Duodenal mucosa (tissue), 2 donors: ENCODE measurements around the gene RERE.

ENCODE experiments used
- H3K27ac ChIP-seq: one replicate; pipeline ENCODE4 v1.7.0; 2013; ENCODE audit warnings: low read depth, low read length
- H3K27me3 ChIP-seq, 2 donors: one replicate each; pipeline ENCODE4 v1.7.0; 2013; ENCODE audit warnings: low read length in 2 of 2, control low read depth in 1 of 2; ENCODE audit not compliant: insufficient read depth in 2 of 2, control insufficient read depth in 1 of 2
- H3K36me3 ChIP-seq, 2 donors: one replicate each; pipeline ENCODE4 v1.7.0; 2013; ENCODE audit warnings: low read length in 2 of 2, control low read depth in 1 of 2; ENCODE audit not compliant: insufficient read depth in 2 of 2, control insufficient read depth in 1 of 2
- H3K4me1 ChIP-seq, 2 donors: one replicate each; pipeline ENCODE4 v1.7.0; 2013; ENCODE audit warnings: low read length in 2 of 2, control low read depth in 1 of 2; ENCODE audit not compliant: insufficient read depth in 2 of 2, control insufficient read depth in 1 of 2
- H3K4me3 ChIP-seq, 2 donors: one replicate each; pipeline ENCODE4 v1.7.0; 2013; ENCODE audit warnings: low read length in 2 of 2, low read depth in 1 of 2
- H3K9ac ChIP-seq, 2 donors: one replicate each; pipeline ENCODE4 v1.7.0; 2013; ENCODE audit warnings: low read length in 2 of 2, low read depth in 1 of 2
- H3K9me3 ChIP-seq, 2 donors: one replicate each; pipeline ENCODE4 v1.7.0; 2013; ENCODE audit warnings: low read length in 2 of 2, control low read depth in 1 of 2; ENCODE audit not compliant: control insufficient read depth in 1 of 2

RERE gene

GRCh38 chr1:8342325-8342724, 475.1 kb downstream of the RERE start:
- Histone ChIP-seq H3K9me3 (no peaks in the 10 kb centered on the region), H3K27ac (no peak overlapping the region), H3K36me3 (no peaks in the 10 kb centered on the region), H3K4me3 (no peak overlapping the region), H3K4me1 (no peaks in the 10 kb centered on the region), H3K27me3 (no peaks in the 10 kb centered on the region), H3K9ac (no peak overlapping the region)

GRCh38 chr1:8340448-8340847, 477.0 kb downstream of the RERE start:
- Histone ChIP-seq H3K27ac (no peak overlapping the region), H3K4me3 (no peak overlapping the region), H3K9me3 (no peaks in the 10 kb centered on the region), H3K9ac (no peak overlapping the region), H3K36me3 (no peaks in the 10 kb centered on the region), H3K27me3 (no peaks in the 10 kb centered on the region), H3K4me1 (no peaks in the 10 kb centered on the region)

- H3K36me3 ChIP-seq, result no peaks in the 10 kb centered on the region
- H3K27me3 ChIP-seq, result no peaks in the 10 kb centered on the region
- no peak overlapping the region for H3K9ac ChIP-seq
- no peak overlapping the region for H3K27ac ChIP-seq
- no peaks in the 10 kb centered on the region for H3K9me3 ChIP-seq
- no peaks in the 10 kb centered on the region for H3K4me1 ChIP-seq
- H3K4me3 ChIP-seq, result no peak overlapping the region
Observed at GRCh38 chr1:8339203-8339600, 478.2 kb downstream of the RERE start.

- Histone ChIP-seq H3K4me3 (no peak overlapping the region), H3K4me1 (no peaks in the 10 kb centered on the region), H3K9me3 (no peaks in the 10 kb centered on the region), H3K36me3 (no peaks in the 10 kb centered on the region), H3K27ac (no peak overlapping the region), H3K27me3 (no peaks in the 10 kb centered on the region), H3K9ac (no peak overlapping the region)
Observed at GRCh38 chr1:8338526-8339202, 478.8 kb downstream of the RERE start.

DNA sequence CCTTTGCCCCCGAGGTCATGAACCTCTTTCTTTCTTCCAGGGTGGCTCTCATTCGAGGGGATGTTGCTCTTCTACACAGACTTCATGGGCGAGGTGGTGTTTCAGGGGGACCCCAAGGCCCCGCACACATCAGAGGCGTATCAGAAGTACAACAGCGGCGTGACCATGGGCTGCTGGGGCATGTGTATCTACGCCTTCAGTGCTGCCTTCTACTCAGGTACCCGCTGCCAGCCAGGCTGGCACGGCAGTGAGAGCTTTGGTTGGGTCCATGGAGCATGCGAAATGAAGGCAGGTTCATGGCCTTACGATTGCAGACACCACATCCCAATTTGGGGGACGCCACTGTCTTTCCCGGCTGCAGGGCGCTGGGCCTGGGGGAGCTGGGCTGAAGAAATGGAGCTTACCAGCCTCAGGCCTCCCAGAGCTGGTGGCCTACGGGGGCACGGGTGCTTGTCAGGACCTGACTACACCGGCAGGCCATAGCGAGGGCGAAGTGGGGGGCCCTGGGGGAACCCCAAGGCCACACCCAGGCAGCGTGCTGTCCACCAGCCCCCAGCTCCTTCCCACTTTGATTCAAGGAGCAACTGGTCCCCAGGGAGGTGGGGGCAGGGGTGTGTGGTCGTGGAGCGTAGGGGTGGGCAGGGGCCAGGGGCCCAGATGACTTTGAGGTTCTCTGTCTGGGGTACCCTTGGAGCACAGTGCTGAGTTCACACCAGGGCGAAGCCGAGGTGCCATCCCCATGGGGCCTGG, 479.5 kb downstream of the RERE start:
- H3K36me3 ChIP-seq, result no peaks in the 10 kb centered on the region

GRCh38 chr1:8335246-8335645, 482.2 kb downstream of the RERE start:
- H3K9me3 ChIP-seq, result no peaks in the 10 kb centered on the region
- H3K27ac ChIP-seq, result no peak overlapping the region
- no peaks in the 10 kb centered on the region for H3K27me3 ChIP-seq
- H3K36me3 ChIP-seq, result no peaks in the 10 kb centered on the region
- H3K4me1 ChIP-seq, result no peaks in the 10 kb centered on the region
- no peak overlapping the region for H3K4me3 ChIP-seq
- no peak overlapping the region for H3K9ac ChIP-seq

More for the DNA sequence above, 479.5 kb downstream of the RERE start:
- Histone ChIP-seq H3K9ac (no peak overlapping the region), H3K9me3 (no peaks in the 10 kb centered on the region), H3K27ac (no peak overlapping the region), H3K27me3 (no peaks in the 10 kb centered on the region), H3K4me3 (no peak overlapping the region), H3K4me1 (no peaks in the 10 kb centered on the region)

DNA sequence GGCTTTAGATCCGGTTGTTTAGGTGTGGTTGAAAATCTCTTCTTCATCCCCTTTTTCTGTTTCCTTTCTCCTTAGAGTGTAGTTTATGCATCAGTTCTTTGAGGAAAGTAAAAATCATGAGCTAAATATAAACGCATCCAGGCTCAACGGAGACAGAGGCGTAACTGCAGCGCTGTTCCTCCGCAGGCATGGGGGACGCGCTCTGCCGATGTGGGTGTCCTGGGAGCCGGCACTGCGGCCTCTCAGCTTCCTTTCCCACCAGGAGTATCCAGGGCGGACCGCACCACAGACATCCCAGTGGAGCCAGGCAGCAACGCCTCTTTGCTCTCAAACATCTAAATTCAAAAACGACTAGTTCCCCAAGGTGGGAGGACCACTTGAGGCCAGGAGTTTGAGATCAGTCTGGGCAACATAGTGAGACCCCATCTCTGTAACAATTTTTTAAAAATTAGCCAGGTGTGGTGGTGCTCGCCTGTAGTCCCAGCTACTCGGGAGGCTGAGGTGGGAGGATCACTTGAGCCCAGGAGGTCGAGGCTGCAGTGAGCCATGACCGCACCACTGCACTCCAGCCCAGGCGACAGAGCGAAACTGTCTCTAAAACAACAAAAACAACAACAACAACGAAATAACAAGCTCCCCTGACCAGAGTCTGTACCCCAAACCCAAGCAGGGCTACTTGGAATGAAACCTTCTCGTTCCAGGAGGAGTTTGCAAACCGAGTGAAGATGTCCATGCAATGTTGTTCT, 483.2 kb downstream of the RERE start:
- no peak overlapping the region for H3K4me3 ChIP-seq
- H3K27me3 ChIP-seq, result no peaks in the 10 kb centered on the region
- no peak overlapping the region for H3K9ac ChIP-seq
- no peak overlapping the region for H3K27ac ChIP-seq
- no peaks in the 10 kb centered on the region for H3K4me1 ChIP-seq
- H3K9me3 ChIP-seq, result no peaks in the 10 kb centered on the region
- H3K36me3 ChIP-seq, result no peaks in the 10 kb centered on the region

DNA sequence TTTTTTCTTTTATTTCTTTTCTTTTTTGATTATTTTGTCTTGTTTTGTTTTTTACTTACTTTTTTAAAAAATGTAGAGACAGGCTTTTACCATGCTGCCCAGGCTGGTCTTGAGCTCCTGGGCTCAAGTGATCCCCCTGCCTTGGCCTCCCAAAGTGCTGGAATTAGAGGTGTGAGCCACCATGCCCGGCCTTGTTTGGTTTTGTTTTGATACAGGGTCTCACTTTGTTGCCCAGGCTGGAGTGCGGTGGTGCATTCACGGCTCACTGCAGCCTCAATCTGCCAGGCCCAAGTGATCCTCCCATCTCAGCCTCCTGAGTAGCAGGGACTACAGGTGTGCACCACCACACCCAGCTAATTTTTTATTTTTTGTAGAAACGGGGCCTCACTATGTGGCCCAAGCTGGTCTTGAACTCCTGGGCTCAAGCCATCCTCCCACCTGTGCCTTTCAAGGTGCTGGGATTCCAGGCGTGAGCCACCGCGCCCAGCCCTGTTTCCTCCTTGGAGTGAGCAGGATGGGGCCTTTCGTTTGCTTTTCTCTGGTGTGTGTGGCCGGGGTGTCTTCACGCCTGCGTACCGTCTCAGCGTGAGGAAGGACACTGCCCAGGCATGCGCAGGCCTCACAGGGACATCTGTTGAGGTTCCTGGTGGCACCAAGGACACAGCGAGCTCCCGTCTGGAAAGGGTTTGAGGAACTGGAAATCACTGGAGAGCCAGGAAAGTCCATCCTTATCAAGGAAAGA, 484.0 kb downstream of the RERE start:
- no peak overlapping the region for H3K4me3 ChIP-seq
- H3K9ac ChIP-seq, result no peak overlapping the region

DNA sequence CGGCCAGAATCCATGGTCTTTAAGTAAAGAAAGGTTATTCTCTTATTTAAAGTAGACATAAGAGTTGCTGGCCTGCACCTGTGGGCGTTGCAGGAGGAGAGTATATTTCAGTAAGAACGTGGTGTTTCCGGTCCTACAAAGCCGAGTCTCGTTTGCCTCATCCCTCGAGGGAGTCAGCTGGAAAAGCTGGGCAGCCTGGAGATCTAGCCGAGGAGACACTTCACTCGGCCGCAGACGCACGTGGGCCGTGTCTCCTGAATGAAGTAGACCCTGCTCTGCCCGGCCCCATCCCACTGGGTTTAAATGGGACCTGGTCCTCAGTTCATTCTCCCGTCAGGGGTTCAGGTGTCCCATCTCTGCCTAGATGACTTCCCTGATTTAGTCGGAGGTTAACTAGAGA, 484.6 kb downstream of the RERE start:
- H3K4me3 ChIP-seq, result no peak overlapping the region
- no peak overlapping the region for H3K9ac ChIP-seq
- H3K36me3 ChIP-seq, result no peaks in the 10 kb centered on the region
- no peaks in the 10 kb centered on the region for H3K4me1 ChIP-seq
- H3K9me3 ChIP-seq, result no peaks in the 10 kb centered on the region
- no peaks in the 10 kb centered on the region for H3K27me3 ChIP-seq
- no peak overlapping the region for H3K27ac ChIP-seq

More for the DNA sequence above, 484.0 kb downstream of the RERE start:
- H3K4me1 ChIP-seq, result no peaks in the 10 kb centered on the region
- no peaks in the 10 kb centered on the region for H3K9me3 ChIP-seq
- no peaks in the 10 kb centered on the region for H3K27me3 ChIP-seq
- H3K36me3 ChIP-seq, result no peaks in the 10 kb centered on the region
- H3K27ac ChIP-seq, result no peak overlapping the region
